GM12878 (cell line): Measurements from ENCODE around the gene BANP. TPM values are rescaled to one million over a fixed set of nuclear protein-coding genes. Genes with fewer than 3 reads are reported as not detected.
"Not testable (repeated sequence)": the region's sequence is repeated elsewhere in the genome, so short reads cannot be mapped to it uniquely, and the experiment has no call there.

Experiments used
- ATAC-seq: fragments of 200-7000 bp; cut with Tn5 transposase; 3 replicates; pipeline ENCODE4 v1.9.1; 2020; ENCODE audit warnings: mild to moderate bottlenecking, moderate library complexity
- BruUV-seq: library from RNA; stranded (reverse); fragments of 400-500 nt; replicated peaks from 2 replicates; lab custom pipeline; 2021; lab: Mats Ljungman, UMichigan
- CTCF ChIA-PET: fragments of 300-600 bp; sonication (Branson Sonifier 250); formaldehyde crosslinking; extraction: SDS; loops from one replicate; lab custom pipeline; 2021; ENCODE audit warnings: inconsistent platforms; lab: Yijun Ruan, JAX
- POLR2A ChIA-PET: fragments of 350-600 bp; formaldehyde crosslinking; extraction: SDS; loops from one replicate; lab custom pipeline; 2021; ENCODE audit warnings: inconsistent platforms; lab: Charles Lee
- RAD21 ChIA-PET: fragments of 300-600 bp; sonication (Branson Sonifier 250); formaldehyde crosslinking; loops from one replicate; lab custom pipeline; 2023; ENCODE audit warnings: antibody characterized with exemption; ENCODE audit not compliant: unreplicated experiment; lab: Charles Lee
- SMC1A ChIA-PET: fragments of 300-600 bp; sonication (Branson Sonifier 250); formaldehyde crosslinking; loops from one replicate; lab custom pipeline; 2023; ENCODE audit not compliant: unreplicated experiment, uncharacterized antibody; lab: Charles Lee
- DNase-seq: peaks from one replicate; pipeline ENCODE4 v3.0.0-alpha.2; 2011; ENCODE audit warnings: low read depth, low spot score
- FAIRE-seq: peaks from 3 replicates; lab custom pipeline; 2011; peaks lifted over from hg19 to GRCh38; lab: Jason Lieb, UNC
- H2AFZ ChIP-seq: 2 replicates; pipeline ENCODE4 v1.6.0; 2011; ENCODE audit warnings: low read depth, low read length, control low read depth; ENCODE audit not compliant: control insufficient read depth
- H3K27ac ChIP-seq: 2 replicates; pipeline ENCODE4 v1.5.1; 2011; ENCODE audit warnings: control low read depth; ENCODE audit not compliant: control insufficient read depth, insufficient read depth
- H3K27me3 ChIP-seq, 2 experiments: replicated peaks in 1 of 2; 2 replicates each; pipeline versions ENCODE4 v1.6.0 to v1.6.1; 2011; ENCODE audit warnings: low read length in 1 of 2; ENCODE audit not compliant: control insufficient read depth in 2 of 2, insufficient read depth in 2 of 2
- H3K36me3 ChIP-seq, 2 experiments: 2 replicates each; pipeline ENCODE4 v1.5.1; 2011; ENCODE audit warnings: low read length in 1 of 2; ENCODE audit not compliant: control insufficient read depth in 2 of 2, insufficient read depth in 2 of 2
- H3K4me1 ChIP-seq: 2 replicates; pipeline ENCODE4 v1.6.1; 2011; ENCODE audit warnings: mild to moderate bottlenecking, low read length, moderate library complexity, mixed read lengths; ENCODE audit not compliant: control insufficient read depth, insufficient read depth
- H3K4me2 ChIP-seq: 2 replicates; pipeline ENCODE4 v1.6.0; 2011; ENCODE audit warnings: control low read depth; ENCODE audit not compliant: control insufficient read depth, insufficient read depth
- H3K4me3 ChIP-seq: fragments of 200-600 bp; sonication (generic); 2 replicates; pipeline ENCODE4 v1.5.1; 2016
- H3K79me2 ChIP-seq: 2 replicates; pipeline ENCODE4 v1.6.0; 2011; ENCODE audit warnings: low read length; ENCODE audit not compliant: control insufficient read depth, insufficient read depth
- H3K9ac ChIP-seq: 2 replicates; pipeline ENCODE4 v1.8.0; 2011; ENCODE audit warnings: low read length, control low read depth, mixed read lengths; ENCODE audit not compliant: control insufficient read depth, insufficient read depth
- H3K9me3 ChIP-seq: replicated peaks from 3 replicates; pipeline ENCODE4 v1.5.1; 2011; ENCODE audit warnings: mild to moderate bottlenecking, low read length; ENCODE audit not compliant: control insufficient read depth, insufficient read depth
- H4K20me1 ChIP-seq: 2 replicates; pipeline ENCODE4 v1.6.0; 2011; ENCODE audit not compliant: control insufficient read depth, insufficient read depth
- WGBS: methylation state at CpG from one replicate; pipeline ENCODE4 v1.1.6; 2016; ENCODE audit warnings: low lambda C conversion rate; ENCODE audit not compliant: insufficient replicate concordance, insufficient coverage; ENCODE audit errors: missing lambda C conversion rate; 5-methylcytosine and 5-hydroxymethylcytosine counted together
- in situ Hi-C: fragments of 300-500 bp; cut with MboI; formaldehyde crosslinking; loops from 9 replicates; pipeline ENCODE4 v1.14.3; 2018; ENCODE audit warnings: mixed read lengths
- intact Hi-C: fragments of 100-400 bp; cut with micrococcal nuclease; formaldehyde crosslinking; loops from one replicate; pipeline ENCODE4 v1.14.2; 2022; ENCODE audit not compliant: unreplicated experiment
- polyA plus RNA-seq, 11 experiments: library from polyadenylated mRNA; depleted of rRNA in 4 of 11; unstranded in 6 of 11; stranded (reverse) in 5 of 11; fragments of >200 nt; fragmentation: Nextera tagmentation in 4 of 11; fragmentation: Illumina TruSeq in 1 of 11; extraction: Ambion mirVana in 4 of 11; extraction: Trizol in 1 of 11; gene quantifications; 1 replicate in 1 of 11; 2 replicates in 10 of 11; pipeline versions ENCODE4 v1.2.1 to v1.2.3, GENCODE V29; 2011 to 2016; ENCODE audit warnings: inconsistent platforms in 2 of 11, missing spikeins in 2 of 11, low read depth in 1 of 11
- total RNA-seq, 4 experiments: library from RNA; depleted of rRNA in 3 of 4; stranded (reverse); fragments of >200 nt in 3 of 4; fragmentation: Illumina TruSeq in 1 of 4; extraction: Trizol in 1 of 4; gene quantifications; 2 replicates each; pipeline versions ENCODE4 v1.2.1 to v1.2.3, GENCODE V29; 2013 to 2021

BANP gene
- total and polyA plus RNA-seq, 10 of the 15 experiments (the other 5 are each of a cell fraction or from before 2014, with no cell fraction given): 3.9 to 21.9 (median 12.2) TPM

- FAIRE-seq, H4K20me1 ChIP-seq, H3K4me2 ChIP-seq, H2AFZ ChIP-seq, H3K9me3 ChIP-seq, H3K4me1 ChIP-seq, H3K27ac ChIP-seq, RAD21 ChIA-PET, H3K9ac ChIP-seq, DNase-seq, intact Hi-C loops, CTCF ChIA-PET, H3K4me3 ChIP-seq, SMC1A ChIA-PET, H3K36me3 ChIP-seq, BruUV-seq, in situ Hi-C loops, POLR2A ChIA-PET, ATAC-seq, H3K79me2 ChIP-seq, H3K27me3 ChIP-seq: not testable (repeated sequence)
- 42% methylated on average over 28 of the region's 28 CpGs for WGBS
Observed at GRCh38 chr16:88109726-88110621, 158.7 kb downstream of the BANP start.

- H3K36me3 ChIP-seq, SMC1A ChIA-PET, ATAC-seq, H3K9me3 ChIP-seq, H3K9ac ChIP-seq, H3K4me2 ChIP-seq, BruUV-seq, H3K27me3 ChIP-seq, H3K4me3 ChIP-seq, FAIRE-seq, H2AFZ ChIP-seq, DNase-seq, H4K20me1 ChIP-seq, H3K27ac ChIP-seq, H3K4me1 ChIP-seq, CTCF ChIA-PET, in situ Hi-C loops, intact Hi-C loops, RAD21 ChIA-PET, H3K79me2 ChIP-seq, POLR2A ChIA-PET: not testable (repeated sequence)
- 45% methylated on average over 18 of the region's 21 CpGs for WGBS
Observed at GRCh38 chr16:88110875-88111494, 159.8 kb downstream of the BANP start.

GRCh38 chr16:88111976-88112375 is 160.7 kb downstream of the BANP start:
- CTCF ChIA-PET, ATAC-seq, SMC1A ChIA-PET, DNase-seq, H3K79me2 ChIP-seq, H3K4me3 ChIP-seq, H3K9me3 ChIP-seq, BruUV-seq, H2AFZ ChIP-seq, intact Hi-C loops, H3K4me1 ChIP-seq, FAIRE-seq, H3K36me3 ChIP-seq, H3K27me3 ChIP-seq, RAD21 ChIA-PET, POLR2A ChIA-PET, H3K27ac ChIP-seq, H4K20me1 ChIP-seq, in situ Hi-C loops, H3K9ac ChIP-seq, H3K4me2 ChIP-seq: not testable (repeated sequence)
- 83% methylated on average over 13 of the region's 13 CpGs for WGBS
